AG04449 (cell line): ENCODE data around the gene BHLHE41.

ENCODE experiments used
- CTCF ChIA-PET: fragments of 350-600 bp; formaldehyde crosslinking; extraction: SDS; loops from one replicate; lab custom pipeline; 2021; ENCODE audit warnings: antibody characterized with exemption; lab: Yijun Ruan, JAX
- POLR2A ChIA-PET: fragments of 400-600, 350-600 bp; formaldehyde crosslinking; extraction: SDS; loops from one replicate; lab custom pipeline; 2020; ENCODE audit warnings: antibody characterized with exemption, inconsistent platforms; lab: Yijun Ruan, JAX
- DNase-seq: peaks from one replicate; pipeline ENCODE4 v3.0.0-alpha.2; 2010; ENCODE audit warnings: low read depth, low spot score
- H3K4me3 ChIP-seq: 2 replicates; pipeline ENCODE4 v1.5.1; 2011; ENCODE audit warnings: low read depth, mild to moderate bottlenecking, control low read depth, low read length
- TF ChIP-seq, protein P1 (sequence below): IDR thresholded peaks from one replicate; pipeline ENCODE4 v1.5.1; 2011; ENCODE audit warnings: mild to moderate bottlenecking, moderate library complexity, low read length, control low read depth, inconsistent platforms; ENCODE audit not compliant: insufficient read depth; ENCODE audit errors: missing control alignments

BHLHE41 gene

DNA sequence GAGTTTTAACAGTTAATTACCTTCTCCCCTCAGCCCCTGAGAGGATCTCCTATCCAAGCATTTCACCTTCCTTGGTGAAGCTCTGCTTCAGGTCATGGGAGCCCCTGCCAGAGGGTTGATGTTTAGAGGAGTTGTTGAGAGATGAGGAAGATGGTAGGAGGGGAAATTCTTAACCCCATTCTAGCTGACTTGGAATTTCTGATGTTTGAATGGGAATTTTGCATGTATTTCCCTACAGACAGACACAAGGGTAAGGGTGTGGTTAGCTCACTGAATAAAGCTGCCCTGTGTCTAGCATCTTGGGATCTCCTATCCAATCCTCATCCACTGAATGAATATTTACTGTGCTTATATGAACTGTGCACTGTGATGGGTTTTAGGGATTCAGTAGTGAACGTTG lies 7.1 kb upstream of the BHLHE41 start:
- CTCF ChIA-PET, result interaction anchor here (1.2 to 1.4 kb wide), 3 partner anchors 9 to 22 kb away, joined by 4 to 6 read pairs (median 4); no protein-coding TSS in a partner anchor

DNA sequence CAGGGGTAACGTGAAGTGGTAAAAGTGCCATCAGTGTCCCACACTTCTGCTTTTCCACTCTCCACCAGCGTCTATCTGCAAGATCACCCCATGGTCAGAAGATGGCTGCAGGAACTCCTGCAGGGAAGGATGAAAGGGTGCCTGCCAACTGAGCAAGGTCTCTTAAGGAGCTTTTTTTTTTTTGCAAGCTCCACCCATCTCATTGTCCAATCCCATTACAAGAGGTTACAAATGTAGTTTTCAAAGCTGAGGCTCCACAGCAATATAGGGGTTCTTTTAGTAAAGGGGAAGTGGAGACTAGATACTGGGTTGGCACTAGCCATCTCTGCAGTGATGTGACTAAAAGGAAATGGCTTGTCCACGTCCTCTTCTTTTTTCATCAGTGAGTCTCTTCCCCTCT lies 5.9 kb upstream of the BHLHE41 start:
- CTCF ChIA-PET, result no interaction called here
- no peak for DNase-seq
- no peak overlapping the region for H3K4me3 ChIP-seq
- TF ChIP-seq, protein P1, sequence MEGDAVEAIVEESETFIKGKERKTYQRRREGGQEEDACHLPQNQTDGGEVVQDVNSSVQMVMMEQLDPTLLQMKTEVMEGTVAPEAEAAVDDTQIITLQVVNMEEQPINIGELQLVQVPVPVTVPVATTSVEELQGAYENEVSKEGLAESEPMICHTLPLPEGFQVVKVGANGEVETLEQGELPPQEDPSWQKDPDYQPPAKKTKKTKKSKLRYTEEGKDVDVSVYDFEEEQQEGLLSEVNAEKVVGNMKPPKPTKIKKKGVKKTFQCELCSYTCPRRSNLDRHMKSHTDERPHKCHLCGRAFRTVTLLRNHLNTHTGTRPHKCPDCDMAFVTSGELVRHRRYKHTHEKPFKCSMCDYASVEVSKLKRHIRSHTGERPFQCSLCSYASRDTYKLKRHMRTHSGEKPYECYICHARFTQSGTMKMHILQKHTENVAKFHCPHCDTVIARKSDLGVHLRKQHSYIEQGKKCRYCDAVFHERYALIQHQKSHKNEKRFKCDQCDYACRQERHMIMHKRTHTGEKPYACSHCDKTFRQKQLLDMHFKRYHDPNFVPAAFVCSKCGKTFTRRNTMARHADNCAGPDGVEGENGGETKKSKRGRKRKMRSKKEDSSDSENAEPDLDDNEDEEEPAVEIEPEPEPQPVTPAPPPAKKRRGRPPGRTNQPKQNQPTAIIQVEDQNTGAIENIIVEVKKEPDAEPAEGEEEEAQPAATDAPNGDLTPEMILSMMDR, result no peak
- POLR2A ChIA-PET, result no interaction called here

More for the DNA sequence above, 7.1 kb upstream of the BHLHE41 start:
- POLR2A ChIA-PET, result no interaction called here
- H3K4me3 ChIP-seq, result no peak overlapping the region
- TF ChIP-seq, protein P1, result no peak
- no peak for DNase-seq

DNA sequence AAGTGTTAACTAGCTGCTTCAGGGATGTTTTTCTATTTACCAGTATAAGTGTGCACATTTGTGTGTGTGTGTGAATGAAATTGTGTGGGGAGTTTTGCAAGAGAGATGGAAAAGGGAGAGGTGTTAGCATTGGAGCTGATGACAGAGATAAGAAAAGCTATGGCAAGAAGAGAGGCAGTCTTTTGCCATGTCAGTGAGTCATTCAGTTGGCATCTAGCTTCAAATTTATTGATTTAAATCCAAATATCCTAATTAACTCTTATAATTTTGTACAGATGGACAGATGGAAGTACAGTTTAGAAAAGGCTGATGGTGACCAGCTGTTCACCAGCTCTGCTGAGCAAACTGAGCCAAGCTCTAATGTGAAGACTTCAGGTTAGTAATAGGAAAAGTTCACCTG lies 3.3 kb upstream of the BHLHE41 start:
- POLR2A ChIA-PET, result interaction anchor here (0.7 to 1.0 kb wide), 3 partner anchors 14 to 25 kb away, joined by 3 to 6 read pairs (median 3); no protein-coding TSS in a partner anchor
- no peak overlapping the region for H3K4me3 ChIP-seq
- DNase-seq, result no peak
- TF ChIP-seq, protein P1, result no peak
- CTCF ChIA-PET, result interaction anchor here (0.9 to 1.7 kb wide), 7 partner anchors 8 to 524 kb away, joined by 3 to 7 read pairs (median 3); no protein-coding TSS in a partner anchor

DNA sequence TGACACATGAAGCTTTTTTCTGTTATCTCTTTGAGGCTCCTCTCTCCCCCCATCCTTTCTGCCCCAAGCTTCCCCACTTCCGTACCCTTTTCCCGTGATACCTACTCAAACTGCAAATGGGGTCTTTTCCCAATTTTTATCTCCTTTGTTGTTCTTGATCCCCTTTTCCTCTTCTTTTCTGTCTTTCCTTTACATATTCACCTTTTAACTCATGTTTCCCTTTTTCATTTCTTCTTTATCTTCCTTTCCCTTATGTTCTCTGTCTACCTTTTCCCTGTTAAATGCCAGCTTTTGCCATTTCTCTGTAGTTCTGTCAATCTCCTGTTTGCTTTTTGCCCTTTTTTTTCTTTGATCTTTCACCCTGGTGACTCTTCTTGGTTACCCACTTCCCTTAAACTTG lies 2.6 kb upstream of the BHLHE41 start:
- POLR2A ChIA-PET, result interaction anchor here (0.6 to 1.0 kb wide), 2 partner anchors 17 to 177 kb away, joined by 3 to 6 read pairs; no protein-coding TSS in a partner anchor
- TF ChIP-seq, protein P1, result no peak
- no peak for DNase-seq
- no peak overlapping the region for H3K4me3 ChIP-seq
- CTCF ChIA-PET, result interaction anchor here (1.0 to 1.7 kb wide), 7 partner anchors 8 to 525 kb away, joined by 3 to 7 read pairs (median 3); no protein-coding TSS in a partner anchor

DNA sequence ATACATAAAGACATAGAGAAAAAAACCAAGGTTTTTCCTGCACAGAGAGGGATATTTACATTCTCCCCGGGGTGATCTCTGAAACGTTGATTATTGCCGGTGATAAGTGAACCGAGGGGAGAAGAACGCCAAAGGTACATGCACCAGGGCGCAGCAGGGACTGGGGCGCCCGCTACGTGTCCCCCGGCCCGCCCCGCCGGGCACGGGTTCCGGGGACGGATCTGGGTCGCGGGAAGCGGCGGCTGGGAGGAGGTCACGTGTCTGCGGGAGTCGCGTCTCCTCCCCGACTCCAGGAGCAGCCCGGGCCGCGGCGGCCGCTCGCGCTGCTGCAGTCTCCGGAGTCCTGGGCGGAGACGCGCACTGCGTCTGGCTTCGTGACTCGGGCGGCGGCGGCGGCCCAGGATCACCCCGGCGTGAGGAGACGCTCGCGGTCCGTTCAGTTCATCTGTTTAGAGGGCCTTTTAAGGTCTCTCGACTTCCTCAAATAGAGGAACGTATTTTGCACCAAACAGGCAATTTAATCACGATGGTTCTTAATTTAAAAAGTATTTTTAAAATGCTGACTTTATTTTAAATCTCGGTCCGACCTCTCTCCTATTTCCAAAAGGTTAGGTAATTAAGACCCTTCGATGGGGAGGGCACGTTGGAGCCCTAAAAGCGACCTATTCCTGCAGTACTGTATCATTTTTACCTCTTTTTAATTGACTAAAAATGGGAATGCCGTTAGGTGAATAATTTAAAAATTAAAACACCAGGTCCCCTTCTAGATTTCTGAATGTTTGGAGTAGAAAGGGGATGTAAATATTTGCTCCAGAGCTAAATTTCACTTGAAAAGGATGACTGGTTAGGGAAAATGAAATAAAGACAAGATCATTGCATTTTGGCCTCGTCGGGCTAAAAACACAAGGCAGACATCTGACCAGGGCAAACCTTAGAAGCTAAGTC lies 1.8 kb upstream of the BHLHE41 start:
- DNase-seq, result no peak
- peak overlapping the region; percentile 69 for H3K4me3 ChIP-seq
- CTCF ChIA-PET, result interaction anchor here (1.0 to 1.7 kb wide), 5 partner anchors 10 to 525 kb away, joined by 3 to 4 read pairs (median 3); no protein-coding TSS in a partner anchor
- TF ChIP-seq, protein P1, result no peak
- POLR2A ChIA-PET, result no interaction called here
